HCT116 (cell line): ENCODE measurements around the gene MEIOC. TPM values are rescaled to one million over a fixed set of nuclear protein-coding genes. Genes with fewer than 3 reads are reported as not detected.

Experiments used
- ATAC-seq: fragments of 200-7000 bp; cut with Tn5 transposase; 2 replicates; pipeline ENCODE4 v1.9.1; 2020; ENCODE audit warnings: mild to moderate bottlenecking, moderate library complexity
- BruUV-seq: library from RNA; stranded (reverse); fragments of 400-500 nt; replicated peaks from 2 replicates; lab custom pipeline; 2021; lab: Mats Ljungman, UMichigan
- CTCF ChIA-PET: fragments of 300-600 bp; sonication (Branson Sonifier 250); formaldehyde crosslinking; loops from one replicate; lab custom pipeline; 2021; ENCODE audit warnings: antibody characterized with exemption; lab: Charles Lee
- POLR2A ChIA-PET: fragments of 300-600, 350-600 bp; sonication (Branson Sonifier 250); formaldehyde crosslinking; loops from one replicate; lab custom pipeline; 2021; ENCODE audit warnings: antibody characterized with exemption; lab: Charles Lee
- RAD21 ChIA-PET, 2 experiments: fragments of 300-600 bp; sonication (Branson Sonifier 250); formaldehyde crosslinking; loops; one replicate each; lab custom pipeline; 2023; ENCODE audit warnings: low total read pairs in 2 of 2; ENCODE audit not compliant: uncharacterized antibody in 2 of 2, unreplicated experiment in 2 of 2, low non-redundant PET in 1 of 2; lab: Charles Lee
- DNase-seq: peaks from one replicate; pipeline ENCODE4 v3.0.0-alpha.2; 2010; ENCODE audit warnings: low read depth, low spot score
- H2AFZ ChIP-seq: fragments of 200-600 bp; shearing (Covaris generic), sonication (generic); 2 replicates; pipeline ENCODE4 v1.6.1; 2017; ENCODE audit warnings: low read depth, mixed run types, mixed read lengths, antibody characterized with exemption, low read length; ENCODE audit not compliant: poor library complexity, severe bottlenecking
- H3K27ac ChIP-seq: 2 replicates; pipeline ENCODE4 v1.5.1; 2012; ENCODE audit warnings: low read depth, low read length
- H3K27me3 ChIP-seq: fragments of 200-600 bp; sonication (generic); 2 replicates; pipeline ENCODE4 v1.6.1; 2016; ENCODE audit warnings: mixed run types, low read length, mixed read lengths; ENCODE audit not compliant: insufficient read depth
- H3K36me3 ChIP-seq, 2 experiments: fragments of 200-500 bp in 1 of 2; fragments of 200-600 bp in 1 of 2; sonication (Bioruptor generic) in 1 of 2; sonication (generic) in 1 of 2; 2 replicates each; pipeline versions ENCODE4 v1.5.1 to v1.6.1; 2014 to 2016; ENCODE audit warnings: low read length in 2 of 2, inconsistent platforms in 1 of 2, mixed read lengths in 1 of 2, mixed run types in 1 of 2; ENCODE audit not compliant: insufficient read depth in 2 of 2, control insufficient read depth in 1 of 2
- H3K4me1 ChIP-seq, 2 experiments: fragments of 200-600 bp in 1 of 2; sonication (generic) in 1 of 2; 2 replicates each; pipeline versions ENCODE4 v1.5.1 to v1.6.1; 2012 to 2017; ENCODE audit warnings: low read length in 2 of 2, inconsistent platforms in 1 of 2, mild to moderate bottlenecking in 1 of 2, mixed read lengths in 1 of 2, mixed run types in 1 of 2, moderate library complexity in 1 of 2; ENCODE audit not compliant: insufficient read depth in 2 of 2, control insufficient read depth in 1 of 2
- H3K4me2 ChIP-seq: fragments of 200-600 bp; sonication (generic); 2 replicates; pipeline ENCODE4 v1.6.1; 2017; ENCODE audit warnings: mixed run types, low read length, mixed read lengths
- H3K4me3 ChIP-seq, 2 experiments: fragments of 200-600 bp in 1 of 2; sonication (generic) in 1 of 2; replicated peaks in 1 of 2; 2 replicates each; pipeline ENCODE4 v1.5.1; 2011 to 2016; ENCODE audit warnings: low read length in 2 of 2, control low read depth in 1 of 2, low read depth in 1 of 2, mild to moderate bottlenecking in 1 of 2, mixed read lengths in 1 of 2, mixed run types in 1 of 2
- H3K79me2 ChIP-seq: fragments of 200-600 bp; sonication (generic); 2 replicates; pipeline ENCODE4 v1.6.1; 2017; ENCODE audit warnings: mild to moderate bottlenecking, mixed run types, low read length, moderate library complexity, mixed read lengths; ENCODE audit not compliant: insufficient read depth
- H3K9ac ChIP-seq: fragments of 200-600 bp; sonication (generic); 2 replicates; pipeline ENCODE4 v1.6.1; 2016; ENCODE audit warnings: low read length, mixed read lengths
- H3K9me2 ChIP-seq: fragments of 200-600 bp; sonication (generic), shearing (Covaris generic); 2 replicates; pipeline ENCODE4 v1.6.1; 2017; ENCODE audit warnings: mixed run types, mild to moderate bottlenecking, moderate library complexity; ENCODE audit not compliant: insufficient read depth
- H3K9me3 ChIP-seq, 2 experiments: fragments of 200-500 bp in 1 of 2; fragments of 200-600 bp in 1 of 2; sonication (Bioruptor generic) in 1 of 2; sonication (generic) in 1 of 2; 2 replicates each; pipeline ENCODE4 v1.6.1; 2014 to 2017; ENCODE audit warnings: low read length in 2 of 2, mixed read lengths in 2 of 2, inconsistent platforms in 1 of 2, low read depth in 1 of 2, mild to moderate bottlenecking in 1 of 2, mixed run types in 1 of 2, moderate library complexity in 1 of 2; ENCODE audit not compliant: control insufficient read depth in 1 of 2, insufficient read depth in 1 of 2
- H4K20me1 ChIP-seq: fragments of 200-600 bp; sonication (generic), shearing (Covaris generic); 2 replicates; pipeline ENCODE4 v1.6.1; 2017; ENCODE audit warnings: mixed run types, mild to moderate bottlenecking, moderate library complexity; ENCODE audit not compliant: insufficient read depth
- CEBPB ChIP-seq: IDR thresholded peaks from 2 replicates; pipeline ENCODE4 v1.6.1; 2012; ENCODE audit warnings: low read depth
- CTCF ChIP-seq, 3 experiments: fragments of 200-600 bp in 1 of 3; sonication (generic) in 1 of 3; IDR thresholded peaks in 2 of 3; conservative IDR thresholded peaks in 1 of 3; 2 replicates each; pipeline ENCODE4 v1.5.1; 2012 to 2017; ENCODE audit warnings: low read depth in 2 of 3, low read length in 2 of 3, antibody characterized with exemption in 1 of 3, borderline replicate concordance in 1 of 3, control low read depth in 1 of 3, mild to moderate bottlenecking in 1 of 3, mixed read lengths in 1 of 3, mixed run types in 1 of 3, moderate library complexity in 1 of 3; ENCODE audit not compliant: insufficient read depth in 1 of 3
- JUND ChIP-seq: IDR thresholded peaks from 2 replicates; pipeline ENCODE4 v1.6.1; 2012
- MAX ChIP-seq: IDR thresholded peaks from 2 replicates; pipeline ENCODE4 v1.6.1; 2012
- POLR2A ChIP-seq: IDR thresholded peaks from 2 replicates; pipeline ENCODE4 v1.7.0; 2011; ENCODE audit warnings: borderline replicate concordance; ENCODE audit not compliant: insufficient read depth, insufficient read length; ENCODE audit errors: extremely low read depth
- RAD21 ChIP-seq: IDR thresholded peaks from 2 replicates; pipeline ENCODE4 v1.6.1; 2012; ENCODE audit warnings: low read depth, mild to moderate bottlenecking
- REST ChIP-seq: IDR thresholded peaks from 2 replicates; pipeline ENCODE4 v1.6.1; 2012; ENCODE audit warnings: low read depth
- SP1 ChIP-seq: IDR thresholded peaks from 2 replicates; pipeline ENCODE4 v1.6.1; 2012; ENCODE audit warnings: low read depth
- SRF ChIP-seq: IDR thresholded peaks from 2 replicates; pipeline ENCODE4 v1.6.1; 2012; ENCODE audit warnings: low read depth
- YY1 ChIP-seq: IDR thresholded peaks from 2 replicates; pipeline ENCODE4 v1.6.1; 2011; ENCODE audit warnings: low read length, low read depth, moderate library complexity, mild to moderate bottlenecking; ENCODE audit not compliant: insufficient replicate concordance; ENCODE audit errors: extremely low read depth
- ZBTB33 ChIP-seq: IDR thresholded peaks from 2 replicates; pipeline ENCODE4 v1.6.1; 2011; ENCODE audit warnings: mild to moderate bottlenecking, low read length, moderate library complexity; ENCODE audit not compliant: insufficient replicate concordance; ENCODE audit errors: extremely low read depth
- ZFX ChIP-seq: fragments of 450-650 bp; IDR thresholded peaks from 2 replicates; pipeline ENCODE4 v1.6.1; 2017
- ZNF274 ChIP-seq: fragments of 200-500 bp; sonication (Bioruptor generic); IDR thresholded peaks from 2 replicates; pipeline ENCODE4 v1.6.1; 2014; ENCODE audit warnings: mild to moderate bottlenecking, low read depth, low read length, inconsistent platforms
- intact Hi-C: fragments of 100-400 bp; cut with micrococcal nuclease; formaldehyde crosslinking; loops from 2 replicates; pipeline ENCODE4 v1.10.0; 2022
- total RNA-seq: library from RNA; stranded (reverse); gene quantifications from one replicate; pipeline ENCODE4 v1.2.1, GENCODE V29; 2021; ENCODE audit not compliant: unreplicated experiment

Gene MEIOC
- total RNA-seq, 1 experiment from 2014 or later, result not detected

- H3K9me3 ChIP-seq, result no peaks in the 10 kb centered on the region
- no peak overlapping the region for H3K27ac ChIP-seq
- H3K4me3 ChIP-seq, result no peak overlapping the region
- no peaks in the 10 kb centered on the region for H3K27me3 ChIP-seq
- no peaks in the 10 kb centered on the region for H3K36me3 ChIP-seq
- POLR2A ChIA-PET, result no interaction called here
- BruUV-seq, result no TSS peak
- no peaks in the 10 kb centered on the region for H3K9me2 ChIP-seq
- no peak overlapping the region for H2AFZ ChIP-seq
- RAD21 ChIA-PET, result no interaction called here
- ATAC-seq (no peak; the same call in 1 of the 2 replicates), DNase-seq (no peak)
- H3K9ac ChIP-seq, result no peak overlapping the region
- TF ChIP-seq ZBTB33 (no peak), JUND (no peak), RAD21 (no peak), YY1 (no peak), POLR2A (no peak)
- no peaks in the 10 kb centered on the region for H3K79me2 ChIP-seq
- no peaks in the 10 kb centered on the region for H4K20me1 ChIP-seq
- CTCF ChIA-PET, result no interaction called here
- H3K4me2 ChIP-seq, result no peak overlapping the region
- intact Hi-C loops, result no loop called here
- H3K4me1 ChIP-seq, result no peaks in the 10 kb centered on the region
Observed at GRCh38 chr17:44648963-44649362, 7.3 kb upstream of the MEIOC start.

- H3K27ac ChIP-seq, result no peak overlapping the region
- H3K4me3 ChIP-seq, result no peak overlapping the region
- ChIA-PET POLR2A (no interaction called here), CTCF (no interaction called here), RAD21 (no interaction called here)
- H3K9me3 ChIP-seq, result no peaks in the 10 kb centered on the region
- no peak overlapping the region for H2AFZ ChIP-seq
- H3K4me1 ChIP-seq, result no peaks in the 10 kb centered on the region
- H4K20me1 ChIP-seq, result no peaks in the 10 kb centered on the region
- H3K9me2 ChIP-seq, result no peaks in the 10 kb centered on the region
- no peaks in the 10 kb centered on the region for H3K36me3 ChIP-seq
- H3K9ac ChIP-seq, result no peak overlapping the region
- H3K4me2 ChIP-seq, result no peak overlapping the region
- DNase-seq, result no peak
- no peak for ATAC-seq
- H3K27me3 ChIP-seq, result no peaks in the 10 kb centered on the region
- H3K79me2 ChIP-seq, result no peaks in the 10 kb centered on the region
- intact Hi-C loops, result no loop called here
- BruUV-seq, result no TSS peak
- TF ChIP-seq ZNF274 (no peak), YY1 (no peak), JUND (no peak), CEBPB (no peak), CTCF (IDR thresholded peaks at IDR 0.05 in 2 of 3, conservative IDR thresholded peaks at IDR 0.05 in 1 of 3; ENCODE audit: borderline replicate concordance in 1 of 3, insufficient read depth in 1 of 3, low read depth in 2 of 3, low read length in 2 of 3) (no peak), SRF (no peak), REST (no peak), MAX (no peak), POLR2A (no peak), SP1 (no peak), ZFX (no peak)
Observed at GRCh38 chr17:44651228-44651627, 5.0 kb upstream of the MEIOC start.
